ENCODE data around the gene NDUFA11.
A peak's percentile ranks its signal among the peaks of the same experiment; 100 is the strongest.
"Not testable (repeated sequence)": the region's sequence is repeated elsewhere in the genome, so short reads cannot be mapped to it uniquely, and the experiment has no call there.

Gene NDUFA11

GRCh38 chr19:5850743-5851293, 52.8 kb downstream of the NDUFA11 start:
- H3K4me3 ChIP-seq (ENCODE audit: low read length), result peak overlapping the region; percentile 69
- no peaks in the 10 kb centered on the region for H3K27me3 ChIP-seq (ENCODE audit: control insufficient read depth, insufficient read depth, low read length)
- H3K27ac ChIP-seq (ENCODE audit: low read depth, low read length), result no peak overlapping the region
- no peaks in the 10 kb centered on the region for H3K36me3 ChIP-seq (ENCODE audit: control insufficient read depth, insufficient read depth, low read length)
- peaks cover 3% of the 10 kb centered on the region for H3K4me1 ChIP-seq (ENCODE audit: control insufficient read depth, insufficient read depth, low read length)
- peak overlapping the region; percentile 24 for H3K9ac ChIP-seq (ENCODE audit: low read length)

GRCh38 chr19:5850189-5850588, 53.4 kb downstream of the NDUFA11 start:
- no peak overlapping the region for H3K9ac ChIP-seq (ENCODE audit: low read length)
- no peaks in the 10 kb centered on the region for H3K27me3 ChIP-seq (ENCODE audit: control insufficient read depth, insufficient read depth, low read length)
- no peaks in the 10 kb centered on the region for H3K36me3 ChIP-seq (ENCODE audit: control insufficient read depth, insufficient read depth, low read length)
- H3K4me3 ChIP-seq (ENCODE audit: low read length), result peak overlapping the region; percentile 43
- H3K27ac ChIP-seq (ENCODE audit: low read depth, low read length), result no peak overlapping the region
- peaks cover 3% of the 10 kb centered on the region for H3K4me1 ChIP-seq (ENCODE audit: control insufficient read depth, insufficient read depth, low read length)

- H3K27me3 ChIP-seq (ENCODE audit: control insufficient read depth, insufficient read depth, low read length); H3K36me3 ChIP-seq (ENCODE audit: control insufficient read depth, insufficient read depth, low read length); H3K9ac ChIP-seq (ENCODE audit: low read length); H3K27ac ChIP-seq (ENCODE audit: low read depth, low read length); H3K4me1 ChIP-seq (ENCODE audit: control insufficient read depth, insufficient read depth, low read length): not testable (repeated sequence)
- peak overlapping the region; percentile 15 for H3K4me3 ChIP-seq (ENCODE audit: low read length)
Observed at GRCh38 chr19:5848621-5849020, 55.0 kb downstream of the NDUFA11 start.

- H3K36me3 ChIP-seq (ENCODE audit: control insufficient read depth, insufficient read depth, low read length); H3K27ac ChIP-seq (ENCODE audit: low read depth, low read length); H3K27me3 ChIP-seq (ENCODE audit: control insufficient read depth, insufficient read depth, low read length); H3K4me1 ChIP-seq (ENCODE audit: control insufficient read depth, insufficient read depth, low read length); H3K9ac ChIP-seq (ENCODE audit: low read length): not testable (repeated sequence)
- H3K4me3 ChIP-seq (ENCODE audit: low read length), result peak overlapping the region; percentile 27
Observed at GRCh38 chr19:5847846-5848245, 55.7 kb downstream of the NDUFA11 start.

Data from rectal smooth muscle tissue (tissue), 1 donor.